ENCODE data around the gene CRMP1. TPM values are rescaled to one million over a fixed set of nuclear protein-coding genes. Genes with fewer than 3 reads are reported as not detected.

CRMP1 gene
- total RNA-seq, 1 donor from 2014 or later = 1.9 TPM

GRCh38 chr4:5882947-5883346, 9.9 kb downstream of the CRMP1 start:
- Histone ChIP-seq H3K4me1 (peaks cover 6% of the 10 kb centered on the region in 2 donors), H3K36me3 (no peaks in the 10 kb centered on the region), H3K27ac (no peak overlapping the region), H3K27me3 (no peaks in the 10 kb centered on the region), H3K4me3 (no peak overlapping the region), H3K9me3 (no peaks in the 10 kb centered on the region)
- no peak for DNase-seq (ENCODE audit: low spot score in 2 of 2)
- TF ChIP-seq, protein P1, sequence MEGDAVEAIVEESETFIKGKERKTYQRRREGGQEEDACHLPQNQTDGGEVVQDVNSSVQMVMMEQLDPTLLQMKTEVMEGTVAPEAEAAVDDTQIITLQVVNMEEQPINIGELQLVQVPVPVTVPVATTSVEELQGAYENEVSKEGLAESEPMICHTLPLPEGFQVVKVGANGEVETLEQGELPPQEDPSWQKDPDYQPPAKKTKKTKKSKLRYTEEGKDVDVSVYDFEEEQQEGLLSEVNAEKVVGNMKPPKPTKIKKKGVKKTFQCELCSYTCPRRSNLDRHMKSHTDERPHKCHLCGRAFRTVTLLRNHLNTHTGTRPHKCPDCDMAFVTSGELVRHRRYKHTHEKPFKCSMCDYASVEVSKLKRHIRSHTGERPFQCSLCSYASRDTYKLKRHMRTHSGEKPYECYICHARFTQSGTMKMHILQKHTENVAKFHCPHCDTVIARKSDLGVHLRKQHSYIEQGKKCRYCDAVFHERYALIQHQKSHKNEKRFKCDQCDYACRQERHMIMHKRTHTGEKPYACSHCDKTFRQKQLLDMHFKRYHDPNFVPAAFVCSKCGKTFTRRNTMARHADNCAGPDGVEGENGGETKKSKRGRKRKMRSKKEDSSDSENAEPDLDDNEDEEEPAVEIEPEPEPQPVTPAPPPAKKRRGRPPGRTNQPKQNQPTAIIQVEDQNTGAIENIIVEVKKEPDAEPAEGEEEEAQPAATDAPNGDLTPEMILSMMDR (IDR thresholded peaks at IDR 0.05) = no peak
- intact Hi-C loops (cut with DNase I) = no loop called here

DNA sequence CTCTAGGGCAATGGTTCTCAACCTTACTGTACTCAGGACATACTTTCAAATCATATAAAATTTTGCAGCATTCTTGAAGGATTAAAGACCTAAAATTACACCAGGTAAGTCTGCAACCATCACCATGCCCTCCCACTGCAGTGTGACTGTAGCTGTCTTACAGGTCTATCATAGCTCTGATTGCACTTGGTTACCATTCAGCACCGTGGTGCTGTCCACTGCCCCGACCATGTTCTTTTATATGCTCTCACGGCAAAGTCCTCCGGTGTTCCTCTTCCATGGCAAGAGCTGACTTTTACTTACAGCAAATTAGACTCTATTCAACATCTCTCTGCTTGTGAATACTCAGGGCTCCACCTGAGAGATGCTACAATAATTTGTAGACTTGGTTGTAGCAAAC, 11.5 kb downstream of the CRMP1 start:
- TF ChIP-seq, protein P1 (IDR thresholded peaks at IDR 0.05) = no peak
- Histone ChIP-seq H3K4me3 (no peak overlapping the region), H3K9me3 (no peaks in the 10 kb centered on the region), H3K27ac (no peak overlapping the region), H3K36me3 (no peaks in the 10 kb centered on the region), H3K4me1 (no peaks in the 10 kb centered on the region), H3K27me3 (no peaks in the 10 kb centered on the region)
- DNase-seq (ENCODE audit: low spot score in 2 of 2) = no peak
- intact Hi-C loops (cut with DNase I) = no loop called here

GRCh38 chr4:5878359-5878758, 14.5 kb downstream of the CRMP1 start:
- TF ChIP-seq, protein P1 (IDR thresholded peaks at IDR 0.05) = no peak
- intact Hi-C loops (cut with DNase I) = no loop called here
- H3K9me3 ChIP-seq = no peaks in the 10 kb centered on the region
- H3K4me1 ChIP-seq = no peaks in the 10 kb centered on the region
- no peaks in the 10 kb centered on the region for H3K27me3 ChIP-seq
- H3K4me3 ChIP-seq = no peak overlapping the region
- H3K27ac ChIP-seq = no peak overlapping the region
- no peak for DNase-seq (ENCODE audit: low spot score in 2 of 2)
- H3K36me3 ChIP-seq = no peaks in the 10 kb centered on the region

DNA sequence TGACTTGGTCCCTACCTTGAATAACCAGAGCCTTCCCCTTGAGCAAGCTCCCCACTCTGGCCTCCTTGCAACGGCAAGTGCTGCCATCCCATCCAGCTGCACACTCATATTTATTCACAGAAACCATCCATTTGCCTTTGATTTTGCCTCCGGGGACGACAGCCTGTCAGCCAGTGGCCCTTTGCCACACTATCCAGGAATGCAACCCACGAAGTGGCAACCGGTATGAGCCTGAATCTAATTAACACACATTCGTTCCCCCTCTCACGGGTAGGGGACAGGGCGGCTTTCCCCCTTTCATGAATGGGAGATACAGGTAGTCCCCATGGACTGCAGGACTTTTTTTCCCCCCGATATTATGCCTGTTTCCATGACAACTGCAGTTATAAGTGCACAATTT, 15.5 kb downstream of the CRMP1 start:
- no peaks in the 10 kb centered on the region for H3K36me3 ChIP-seq
- intact Hi-C loops (cut with DNase I) = no loop called here
- H3K4me3 ChIP-seq = no peak overlapping the region
- no peak for DNase-seq (ENCODE audit: low spot score in 2 of 2)
- no peaks in the 10 kb centered on the region for H3K9me3 ChIP-seq
- H3K4me1 ChIP-seq = no peaks in the 10 kb centered on the region
- no peaks in the 10 kb centered on the region for H3K27me3 ChIP-seq
- no peak overlapping the region for H3K27ac ChIP-seq
- TF ChIP-seq, protein P1 (IDR thresholded peaks at IDR 0.05) = no peak

DNA sequence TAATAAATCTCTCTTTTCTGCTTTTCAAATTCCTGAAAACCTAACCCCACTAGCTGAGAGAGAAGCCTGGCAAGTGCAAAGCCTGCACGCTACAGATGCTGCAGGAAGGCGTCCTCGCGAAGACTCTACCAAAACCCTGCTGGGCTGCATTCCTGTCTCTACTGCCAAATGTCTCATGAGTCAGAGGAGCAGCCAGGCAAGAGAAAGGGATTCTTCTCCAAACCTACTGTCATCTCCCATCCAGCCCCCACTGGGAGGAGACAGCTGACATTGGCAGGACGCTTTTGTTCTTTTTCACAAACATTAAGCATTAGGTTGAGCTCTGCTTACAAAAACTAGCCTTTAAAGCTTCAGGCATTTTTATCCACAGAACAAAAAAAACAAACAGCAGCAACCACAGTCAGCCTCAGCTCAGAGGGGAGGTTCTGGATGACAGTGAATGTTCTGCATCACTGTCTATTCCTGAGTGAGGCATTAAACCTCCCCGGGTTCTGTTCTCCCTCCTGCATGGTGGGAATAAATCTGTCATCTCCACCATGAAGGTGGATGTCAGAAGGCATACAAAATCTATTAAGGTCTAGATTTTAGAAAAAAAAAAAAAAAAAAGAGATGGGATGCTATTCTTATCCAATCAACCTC, 18.0 kb downstream of the CRMP1 start:
- DNase-seq (ENCODE audit: low spot score in 2 of 2) = no peak
- intact Hi-C loops (cut with DNase I) = no loop called here
- no peaks in the 10 kb centered on the region for H3K27me3 ChIP-seq
- no peak overlapping the region for H3K4me3 ChIP-seq
- no peaks in the 10 kb centered on the region for H3K4me1 ChIP-seq
- H3K9me3 ChIP-seq = no peaks in the 10 kb centered on the region
- no peak overlapping the region for H3K27ac ChIP-seq
- H3K36me3 ChIP-seq = no peaks in the 10 kb centered on the region
- TF ChIP-seq, protein P1 (IDR thresholded peaks at IDR 0.05) = no peak

DNA sequence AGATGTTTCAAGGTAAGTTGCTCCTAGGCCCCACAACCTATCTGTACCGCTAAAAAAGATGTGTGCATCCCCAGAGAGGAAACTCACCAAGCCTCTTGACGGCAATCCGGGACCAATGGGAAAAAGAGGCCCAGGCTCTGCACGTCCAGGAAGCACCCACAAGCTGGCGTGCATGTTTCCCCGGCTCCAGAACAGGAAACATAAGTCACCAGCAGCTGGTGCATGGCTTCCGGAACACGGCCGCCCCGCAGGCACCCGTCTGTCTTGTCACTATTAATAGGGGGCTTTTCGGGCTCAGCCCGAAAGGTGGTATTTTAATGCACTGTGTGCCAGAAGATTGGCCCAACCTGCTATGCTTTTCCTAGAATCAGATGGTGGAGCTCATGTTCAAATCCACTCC, 22.2 kb downstream of the CRMP1 start:
- TF ChIP-seq, protein P1 (IDR thresholded peaks at IDR 0.05) = no peak
- H3K4me3 ChIP-seq = no peak overlapping the region

More for the DNA sequence above, 22.2 kb downstream of the CRMP1 start:
- Histone ChIP-seq H3K4me1 (no peaks in the 10 kb centered on the region), H3K36me3 (no peaks in the 10 kb centered on the region), H3K27ac (no peak overlapping the region), H3K27me3 (no peaks in the 10 kb centered on the region), H3K9me3 (no peaks in the 10 kb centered on the region)
- no peak for DNase-seq (ENCODE audit: low spot score in 2 of 2)
- intact Hi-C loops (cut with DNase I) = no loop called here

Measured in ascending aorta (tissue), 2 donors.